ENCODE measurements around the gene ANKRD40.

- no peak for TF ChIP-seq CTCF (conservative IDR thresholded peaks at IDR 0.05)
- no peak for TF ChIP-seq EZH2 (IDR thresholded peaks at IDR 0.05; ENCODE audit: low read depth)
These were observed 17.5 kb downstream of the ANKRD40 start for GRCh38 chr17:50689956-50690886.

All from PC-9 (cell line).